Prostate gland (tissue), 2 donors: ENCODE results near the gene CMSS1.

Experiments used
- CTCF ChIP-seq, 4 experiments: fragments of 200-600 bp in 2 of 4; fragments of 450-650 bp in 2 of 4; sonication (generic) in 2 of 4; IDR thresholded peaks; 1 replicate in 3 of 4; 2 replicates in 1 of 4; pipeline ENCODE4 v1.5.1; 2016 to 2019; ENCODE audit warnings: antibody characterized with exemption in 4 of 4, mild to moderate bottlenecking in 2 of 4, moderate library complexity in 2 of 4
- POLR2A ChIP-seq: fragments of 450-650 bp; IDR thresholded peaks from one replicate; pipeline ENCODE4 v1.6.1; 2016; ENCODE audit warnings: antibody characterized with exemption, mild to moderate bottlenecking
- POLR2AphosphoS5 ChIP-seq: sonication (generic); formaldehyde crosslinking; IDR thresholded peaks from one replicate; pipeline ENCODE4 v1.6.1; 2017; ENCODE audit warnings: antibody characterized with exemption

DNA sequence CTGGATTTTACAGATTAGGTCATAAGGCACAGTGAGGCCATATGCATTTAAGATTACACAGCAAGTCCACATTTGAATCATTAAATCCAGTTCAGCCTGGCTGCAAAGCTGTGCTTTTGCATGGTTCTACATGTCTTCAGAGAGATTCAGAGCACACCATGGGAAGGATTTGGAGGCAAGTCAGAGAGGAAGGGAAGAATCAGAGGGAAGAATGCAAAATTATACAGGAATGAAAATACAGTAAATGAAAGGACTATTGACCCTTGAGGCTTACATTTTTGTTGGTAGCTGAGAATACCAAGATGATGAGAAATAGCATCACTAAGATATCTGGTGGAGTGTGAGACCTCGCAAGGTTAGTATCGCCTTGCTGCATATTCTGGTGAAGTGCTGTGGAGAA lies 282.8 kb downstream of the CMSS1 start:
- TF ChIP-seq CTCF (IDR thresholded peaks at IDR 0.05) = no peak
- TF ChIP-seq POLR2AphosphoS5 = no peak
- TF ChIP-seq POLR2A = no peak
